Amygdala (tissue), 56 donors: ENCODE results near the gene MPI.
"Not testable (repeated sequence)": the region's sequence is repeated elsewhere in the genome, so short reads cannot be mapped to it uniquely, and the experiment has no call there.

Experiments used
- DNase-seq, 56 donors: peaks; one replicate each; lab custom pipeline; 2025; lab: John Stamatoyannopoulos, UW

The MPI gene

DNA sequence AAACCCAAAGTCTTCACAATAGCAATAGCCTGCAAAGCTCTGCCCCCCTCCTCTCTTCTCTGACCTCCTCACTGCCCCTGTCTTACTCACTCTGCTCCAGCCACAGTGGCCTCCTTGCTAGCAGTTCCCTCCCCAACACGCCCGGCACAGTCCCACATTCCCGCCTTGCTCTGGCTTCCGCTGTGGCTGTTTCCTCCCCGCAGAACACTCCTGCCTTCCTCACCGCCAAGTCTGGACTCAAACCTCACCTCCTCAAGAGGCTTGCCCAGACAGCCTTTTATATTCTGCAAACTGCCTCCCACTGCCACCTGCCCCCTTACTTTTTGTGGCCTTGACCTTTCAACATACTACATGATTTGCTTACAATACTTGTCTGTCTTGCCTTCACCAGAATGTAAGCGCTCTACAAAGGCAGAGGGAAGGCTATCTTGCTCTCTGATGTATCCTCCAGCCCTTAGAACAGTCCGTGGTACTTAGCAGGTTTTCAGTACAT is 406 bp upstream of the MPI start:
- peak in 29 of 56 donors; percentile 14 to 77 (median 45) for DNase-seq

DNA sequence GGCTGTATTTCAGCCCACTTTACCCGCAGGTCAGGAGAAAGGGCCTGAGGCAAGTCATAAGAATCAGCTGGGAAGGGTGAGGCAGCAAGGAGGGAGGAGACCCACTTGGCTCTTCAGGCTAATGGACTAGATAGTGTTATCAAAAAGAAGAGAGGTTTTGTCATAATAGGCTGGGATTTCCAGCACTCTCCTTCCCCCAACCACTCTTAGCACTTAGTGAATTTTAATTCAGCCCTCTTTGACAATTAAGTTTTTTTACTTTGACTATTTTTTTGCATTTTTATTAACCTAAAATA is 771 bp downstream of the MPI start:
- no peak for DNase-seq

DNA sequence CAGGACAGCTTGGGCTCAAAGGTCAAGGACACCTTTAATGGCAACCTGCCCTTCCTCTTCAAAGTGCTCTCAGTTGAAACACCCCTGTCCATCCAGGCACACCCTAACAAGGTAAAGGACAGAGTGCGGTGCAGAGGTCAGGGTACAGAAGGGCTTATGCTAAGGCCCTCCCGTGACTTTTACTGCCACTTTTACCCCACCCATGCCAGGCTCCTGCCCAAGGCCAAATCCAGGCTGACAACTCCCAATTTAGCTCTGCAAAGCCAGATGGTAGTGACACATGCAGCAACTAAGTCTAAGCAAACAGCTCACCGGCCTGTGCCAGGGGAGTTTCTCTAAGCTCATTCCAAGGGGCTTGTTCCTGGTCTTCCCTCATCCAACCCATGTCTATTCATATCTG is 1.6 kb downstream of the MPI start:
- no peak for DNase-seq

- no peak for DNase-seq
These were observed 2.5 kb downstream of the MPI start for GRCh38 chr15:74892313-74892712.

- no peak for DNase-seq
These were observed 3.1 kb downstream of the MPI start for GRCh38 chr15:74892931-74893330.

- no peak for DNase-seq
These were observed 3.8 kb downstream of the MPI start for GRCh38 chr15:74893627-74894026.

- DNase-seq = not testable (repeated sequence)
These were observed 4.5 kb downstream of the MPI start for GRCh38 chr15:74894383-74894782.

DNA sequence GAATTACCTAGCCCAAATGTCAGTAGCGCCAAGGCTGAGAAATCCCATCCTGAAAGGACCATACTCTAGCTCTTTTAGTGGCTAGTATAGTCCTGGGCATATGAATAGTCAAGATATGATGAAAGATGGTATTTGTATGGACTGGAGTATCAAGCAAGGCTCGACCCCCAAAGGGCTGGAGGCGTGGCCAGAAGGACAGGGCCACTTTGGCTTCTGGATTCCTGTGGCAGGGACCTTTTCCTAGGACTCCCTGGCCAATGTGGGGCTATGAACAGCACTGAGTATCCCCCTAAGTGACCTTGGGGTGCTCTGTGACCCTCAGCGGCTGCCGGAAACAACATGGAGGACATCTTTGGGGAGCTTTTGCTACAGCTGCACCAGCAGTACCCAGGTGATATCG is 6.0 kb downstream of the MPI start:
- no peak for DNase-seq

- no peak for DNase-seq
These were observed 6.5 kb downstream of the MPI start for GRCh38 chr15:74896316-74896715.

DNA sequence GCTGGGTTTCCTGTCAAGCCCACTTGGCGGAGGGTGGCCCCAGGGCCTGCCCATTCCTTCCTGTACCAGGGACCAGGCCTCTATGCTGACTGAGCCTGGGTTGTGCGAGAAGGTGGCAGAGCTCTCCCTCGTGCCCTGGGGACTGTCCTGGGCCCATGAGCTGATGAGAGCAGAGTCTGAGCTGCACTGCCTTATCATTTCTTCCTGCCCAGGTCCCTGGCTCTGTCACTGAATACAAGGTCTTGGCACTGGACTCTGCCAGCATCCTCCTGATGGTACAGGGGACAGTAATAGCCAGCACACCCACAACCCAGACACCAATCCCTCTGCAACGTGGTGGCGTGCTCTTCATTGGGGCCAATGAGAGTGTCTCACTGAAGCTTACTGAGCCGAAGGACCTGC is 7.5 kb downstream of the MPI start:
- DNase-seq = no peak

DNA sequence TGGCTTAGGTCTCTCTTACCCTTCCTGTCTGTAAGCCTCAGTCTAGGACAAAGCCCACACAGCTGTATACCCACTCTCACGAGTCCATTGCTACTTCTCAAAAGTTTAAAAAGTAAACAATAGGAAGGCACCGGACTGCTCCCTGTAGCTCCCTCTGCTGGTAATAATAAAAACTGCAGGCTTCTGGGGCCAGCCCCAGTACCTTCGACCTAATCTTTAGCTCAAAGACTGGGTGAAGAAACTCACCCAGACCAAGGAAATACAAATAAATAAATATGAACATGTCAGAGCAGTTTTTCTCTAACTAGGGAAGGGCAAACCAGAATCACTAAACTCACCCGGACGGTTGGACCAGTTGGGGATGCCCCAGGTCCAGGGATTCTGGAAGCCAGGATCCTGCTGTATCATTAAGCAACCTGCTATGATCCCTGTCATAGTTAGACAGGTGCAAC is 11.8 kb downstream of the MPI start:
- peak in 23 of 56 donors; percentile 3 to 68 (median 12) for DNase-seq

DNA sequence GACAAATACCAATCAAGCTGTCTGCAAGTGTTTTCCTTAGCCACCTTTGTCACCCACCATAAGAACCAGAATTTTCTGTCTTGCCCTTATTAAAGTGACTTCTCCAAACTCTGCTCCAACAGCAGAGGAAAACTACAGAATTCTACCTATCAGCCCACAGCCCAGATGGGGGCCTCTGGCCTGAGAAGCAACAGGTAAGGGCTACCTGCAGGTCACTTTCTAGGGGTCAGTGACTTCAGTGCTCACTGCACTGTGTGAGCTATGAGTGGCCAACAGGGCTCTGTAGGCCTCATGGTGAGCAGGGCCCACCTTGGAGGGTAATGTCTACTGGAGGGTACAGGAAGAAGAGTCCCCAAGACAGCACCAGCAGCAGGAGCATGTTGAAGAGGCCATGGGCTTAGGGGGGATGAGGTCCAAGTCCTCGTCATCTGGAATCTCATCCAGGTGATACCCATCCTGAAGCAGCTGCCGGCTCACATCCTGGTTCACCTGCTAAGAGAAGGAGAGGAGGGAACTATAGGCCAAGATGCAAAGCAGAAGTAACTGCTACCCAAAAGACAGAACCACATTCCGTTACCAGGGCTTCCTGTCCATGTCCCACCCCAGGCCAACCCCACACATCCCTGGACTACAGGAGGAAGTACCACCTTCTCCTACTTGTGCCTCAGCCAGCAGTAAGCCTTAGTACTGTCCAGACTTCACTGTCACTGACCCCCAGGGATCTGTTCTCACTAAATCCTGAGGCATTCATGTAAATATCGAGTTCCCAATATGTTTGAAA is 12.6 kb downstream of the MPI start:
- no peak for DNase-seq

DNA sequence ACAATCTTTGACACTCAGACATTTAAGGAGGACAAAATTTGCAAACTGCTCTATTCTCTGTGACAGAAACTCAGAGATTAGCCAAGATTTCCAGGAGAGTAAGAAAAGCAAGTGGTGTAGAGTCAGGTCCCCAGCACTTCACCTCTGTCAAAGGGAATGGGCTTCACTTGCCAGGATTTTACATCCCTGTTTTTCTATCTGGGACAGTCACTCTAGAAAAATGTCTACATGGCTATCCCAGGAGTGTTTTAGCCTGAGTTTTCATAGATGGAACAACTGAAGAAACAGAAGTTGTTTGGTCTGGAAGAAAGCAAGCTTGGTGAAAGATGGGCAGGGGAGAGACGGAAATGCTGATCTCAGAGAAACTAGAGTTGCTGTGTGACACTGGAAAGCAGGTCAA is 13.8 kb downstream of the MPI start:
- no peak for DNase-seq

DNA sequence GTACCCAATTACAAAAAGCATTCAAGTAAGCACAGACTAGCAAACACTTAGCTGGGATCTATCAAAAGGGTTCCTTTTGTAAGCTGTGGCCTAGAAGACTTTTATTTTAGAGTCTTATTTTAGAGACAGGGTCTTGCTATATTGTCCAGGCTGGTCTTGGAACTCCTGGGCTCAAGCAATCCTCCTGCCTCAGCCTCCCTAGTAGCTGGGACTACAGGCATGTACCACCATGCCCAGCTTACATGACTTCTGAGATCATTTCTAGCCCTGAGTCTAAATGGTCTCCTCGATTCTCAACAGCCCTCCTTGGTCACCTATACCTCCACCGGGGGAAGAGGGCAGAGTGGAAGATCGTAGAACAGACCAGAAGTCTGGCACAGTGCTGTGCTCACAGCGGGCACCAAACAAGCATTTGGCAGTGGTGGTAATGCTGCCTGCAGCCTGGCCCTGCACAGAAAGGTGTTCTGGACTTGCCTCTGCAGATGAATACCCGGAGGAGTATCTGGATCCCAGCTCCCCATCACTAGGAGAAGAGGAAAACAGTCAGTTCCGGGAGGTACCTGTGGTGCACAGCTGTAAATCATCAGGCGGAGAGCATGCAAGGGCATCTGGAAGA is 14.5 kb downstream of the MPI start:
- DNase-seq = no peak

DNA sequence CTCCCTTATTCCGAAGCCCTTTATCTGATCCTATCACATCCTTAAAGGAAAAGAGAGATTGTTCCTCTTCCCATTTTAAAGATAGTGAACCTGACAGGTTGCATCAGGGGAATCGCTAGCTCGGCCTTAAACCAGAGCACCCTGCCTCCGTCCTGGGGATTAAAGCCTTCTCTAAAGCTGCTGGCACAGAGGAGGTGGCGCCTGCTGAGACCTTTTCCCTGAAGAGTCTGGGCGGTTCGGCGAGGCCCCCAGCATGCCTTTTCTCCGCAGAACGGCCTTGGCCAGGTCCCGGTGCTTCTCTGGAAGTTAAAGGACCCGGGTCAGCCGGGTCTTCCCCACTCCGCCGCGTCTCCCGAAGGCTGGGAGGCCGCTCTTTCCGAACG is 16.2 kb downstream of the MPI start:
- peak in 20 of 56 donors; percentile 28 to 70 (median 49) for DNase-seq

DNA sequence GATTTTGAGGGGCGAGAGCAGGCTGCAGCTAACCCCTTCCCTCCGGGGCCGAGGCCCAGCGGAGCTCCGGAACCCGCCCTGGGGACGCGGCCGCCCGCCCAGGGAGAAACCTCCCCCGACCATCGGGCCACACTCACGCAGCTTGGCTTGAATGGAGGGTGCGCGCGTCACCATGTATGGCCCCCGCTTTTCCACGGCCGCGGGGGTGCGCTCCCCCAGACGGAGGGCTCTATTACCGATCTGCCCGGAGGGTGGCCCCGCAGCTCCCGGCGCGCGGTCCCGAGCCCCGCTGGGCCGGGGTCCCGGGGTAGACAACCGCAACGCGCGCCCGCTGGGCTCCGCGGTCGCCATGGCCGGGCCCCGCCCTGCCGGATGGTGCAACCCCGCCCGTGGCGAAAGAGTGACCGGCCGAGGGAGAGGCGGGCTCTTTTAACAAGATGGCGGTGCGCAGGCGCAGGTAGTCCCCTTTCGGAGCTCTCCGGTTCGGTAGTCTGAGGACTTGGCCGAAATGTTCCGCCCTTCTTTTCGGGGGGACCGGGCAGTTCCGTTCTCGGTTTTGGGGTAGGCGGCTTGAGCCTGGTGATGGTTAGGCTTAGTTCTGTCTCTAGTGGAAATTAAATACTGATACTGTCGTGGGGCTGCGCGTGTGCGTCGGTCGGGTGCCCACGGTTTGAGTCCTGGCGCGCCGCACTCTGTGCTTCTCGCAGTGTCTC is 16.8 kb downstream of the MPI start, which contains the start of gene FAM219B:
Gene FAM219B, minus strand, starts transcription at position 402 of the 713 bp plus-strand sequence. Its CDS starts 51 bp downstream, at position 351.
- peak; percentile 34 to 94 (median 82) for DNase-seq

DNA sequence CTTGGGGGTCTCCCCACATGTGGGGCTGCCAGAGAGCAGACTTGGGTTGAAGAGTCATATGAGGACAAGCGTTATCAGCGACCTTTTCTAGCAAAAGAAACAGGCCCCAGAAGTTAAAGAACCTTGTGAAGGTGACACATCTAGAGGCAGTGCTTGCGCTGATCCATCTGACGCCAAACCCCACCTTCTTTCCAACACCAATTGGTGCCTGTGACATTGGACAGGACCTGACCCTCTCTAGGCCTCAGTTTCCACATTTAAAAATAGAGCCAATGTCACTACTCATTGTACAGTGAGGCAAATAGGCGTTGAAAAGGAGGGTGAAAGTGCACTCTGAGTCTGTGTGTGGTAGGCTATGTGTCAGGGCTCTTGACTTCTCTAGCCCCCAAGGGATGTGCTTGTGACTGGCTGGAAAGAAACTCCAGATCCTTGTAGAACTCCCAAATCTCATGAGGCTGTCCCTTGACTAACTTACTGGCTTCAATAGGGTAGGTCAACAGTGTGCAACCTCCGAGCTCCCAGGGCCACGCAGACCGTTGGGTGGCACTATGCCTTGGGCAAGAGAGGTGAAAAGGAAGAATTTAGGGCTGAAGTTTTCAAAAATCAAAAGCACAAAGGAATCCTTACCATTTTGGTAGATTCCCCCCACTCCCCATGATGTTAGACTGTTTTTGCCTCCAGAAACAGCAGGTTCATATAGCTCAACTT is 17.5 kb downstream of the MPI start:
- DNase-seq = no peak

- DNase-seq = no peak
These were observed 18.8 kb downstream of the MPI start for GRCh38 chr15:74908635-74909034.

DNA sequence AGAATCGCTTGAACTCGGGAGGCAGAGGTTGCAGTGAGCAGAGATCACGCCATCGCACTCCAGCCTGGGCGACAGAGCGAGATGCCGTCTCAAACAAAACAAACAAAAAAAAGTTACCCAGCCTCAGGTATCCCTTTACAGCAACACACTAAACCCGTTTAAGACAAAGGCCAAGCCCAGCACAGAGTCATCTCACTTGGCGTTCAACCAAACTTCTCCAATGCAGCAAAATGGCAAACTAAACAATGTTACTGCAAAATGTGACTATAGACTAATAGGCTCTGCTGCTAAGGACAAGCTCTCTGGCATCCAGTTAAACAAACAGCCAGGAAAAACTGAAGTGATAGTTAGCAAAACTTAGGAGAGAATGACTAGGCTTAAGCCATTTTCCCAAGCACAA is 23.2 kb downstream of the MPI start:
- no peak for DNase-seq

DNA sequence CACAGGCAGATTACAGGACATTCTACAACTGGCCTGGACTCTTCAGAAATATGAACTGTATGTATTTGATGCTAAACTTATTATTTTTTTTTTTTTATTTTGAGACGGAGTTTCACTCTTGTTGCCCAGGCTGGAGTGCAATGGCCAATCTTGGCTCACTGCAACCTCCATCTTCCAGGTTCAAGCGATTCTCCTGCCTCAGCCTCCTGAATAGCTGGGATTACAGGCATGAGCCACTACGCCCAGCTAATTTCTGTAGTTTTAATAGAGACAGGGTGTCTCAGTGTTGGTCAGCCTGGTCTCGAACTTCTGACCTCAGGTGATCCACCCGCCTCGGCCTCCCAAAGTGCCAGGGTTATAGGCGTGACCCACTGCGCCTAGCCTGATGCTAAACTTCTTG is 24.0 kb downstream of the MPI start:
- DNase-seq = not testable (repeated sequence)

GRCh38 chr15:74917676-74918075 is 27.8 kb downstream of the MPI start:
- no peak for DNase-seq
